Motor neuron (in vitro differentiated cells): ENCODE results near the gene SARS1. TPM values are rescaled to one million over a fixed set of nuclear protein-coding genes. Genes with fewer than 3 reads are reported as not detected.
A peak's percentile ranks its signal among the peaks of the same experiment; 100 is the strongest.

ENCODE experiments used
- ATAC-seq, 8 experiments: fragments of 200-7000 bp; cut with Tn5 transposase; replicated peaks in 6 of 8; 2 replicates each; pipeline ENCODE4 v1.8.0; 2021; ENCODE audit warnings: mild to moderate bottlenecking in 8 of 8, moderate library complexity in 8 of 8
- H3K27ac ChIP-seq, 2 donors: fragments of 250-450 bp; sonication (Bioruptor Pico); 2 replicates each; pipeline ENCODE4 v1.9.0; 2021; ENCODE audit warnings: antibody characterized with exemption in 2 of 2, mild to moderate bottlenecking in 2 of 2, moderate library complexity in 1 of 2
- H3K4me1 ChIP-seq, 2 donors: fragments of 250-450 bp; sonication (Bioruptor Pico); replicated peaks in 1 of 2; 2 replicates each; pipeline ENCODE4 v1.6.1; 2021; ENCODE audit warnings: antibody characterized with exemption in 2 of 2, mild to moderate bottlenecking in 2 of 2, moderate library complexity in 1 of 2
- H3K4me3 ChIP-seq, 5 donors: fragments of 250-450 bp; sonication (Bioruptor Pico); 2 replicates each; pipeline ENCODE4 v1.9.0; 2021; ENCODE audit warnings: antibody characterized with exemption in 5 of 5, mild to moderate bottlenecking in 5 of 5, moderate library complexity in 4 of 5
- WGBS, 10 experiments: fragments of 450-650 bp; shearing (Covaris generic); methylation state at CpG; one replicate each; pipeline ENCODE4 v1.0.0; 2022; 5-methylcytosine and 5-hydroxymethylcytosine counted together
- in situ Hi-C, 9 experiments: fragments of 400-800 bp; cut with MboI; loops; one replicate each; pipeline ENCODE4 v1.15.0; 2021; ENCODE audit warnings: low sequenced_read_pairs in 9 of 9, low pct_unique_long_range_greater_than_20kb in 2 of 9; ENCODE audit not compliant: unreplicated experiment in 9 of 9
- total RNA-seq, 8 experiments: library from RNA; unstranded; fragments of 300-600 nt; gene quantifications; 2 replicates each; pipeline versions ENCODE4 v1.2.3 to v1.2.4, GENCODE V29; 2022

SARS1 gene
- total RNA-seq, 8 experiments from 2014 or later = 118 to 795 (median 414) TPM

DNA sequence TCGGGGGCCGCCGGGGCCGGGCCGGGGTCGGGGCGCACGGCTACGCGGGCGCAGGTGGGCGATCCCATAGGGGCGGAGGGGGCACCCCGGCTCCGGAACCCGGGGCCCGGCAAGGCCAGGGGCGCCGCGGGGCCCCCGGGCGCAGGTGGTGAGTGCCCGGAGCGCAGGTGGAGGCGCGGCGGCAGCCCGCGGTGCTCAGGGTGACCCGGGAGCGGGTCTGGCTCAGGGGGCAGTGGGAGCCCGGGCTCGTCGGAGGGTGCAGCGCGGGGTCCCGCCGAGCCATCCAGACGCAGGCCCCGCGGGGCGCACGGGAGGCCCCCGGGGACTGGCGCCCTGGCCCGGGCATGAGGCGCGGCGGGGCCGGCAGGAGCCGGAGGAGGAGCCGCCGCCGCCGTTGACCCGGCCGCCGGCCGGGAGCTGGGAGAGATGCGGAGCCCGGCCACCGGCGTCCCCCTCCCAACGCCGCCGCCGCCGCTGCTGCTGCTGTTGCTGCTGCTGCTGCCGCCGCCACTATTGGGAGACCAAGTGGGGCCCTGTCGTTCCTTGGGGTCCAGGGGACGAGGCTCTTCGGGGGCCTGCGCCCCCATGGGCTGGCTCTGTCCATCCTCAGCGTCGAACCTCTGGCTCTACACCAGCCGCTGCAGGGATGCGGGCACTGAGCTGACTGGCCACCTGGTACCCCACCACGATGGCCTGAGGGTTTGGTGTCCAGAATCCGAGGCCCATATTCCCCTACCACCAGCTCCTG is 36.1 kb downstream of the SARS1 start:
- peak overlapping the region; percentile 67 to 94 (median 86) for H3K4me3 ChIP-seq
- peak; percentile 17 to 55 (median 22) for ATAC-seq
- WGBS, 10 experiments = 0 to 7% (median 2%) methylated on average over 13 to 16 of the region's 80 CpGs; no CpG with 5 or more reads in 7 of the 10 experiments
- peaks cover 41 to 59% of the 10 kb centered on the region in 2 donors for H3K4me1 ChIP-seq
- in situ Hi-C loops = loop anchor here in 2 of 9 experiments (25.0 kb wide), 1 partner anchor 137 kb away; the partner anchor contains the start of gene SORT1 (in 2 of the 2)
- H3K27ac ChIP-seq = peak overlapping the region; percentile 86 to 89

DNA sequence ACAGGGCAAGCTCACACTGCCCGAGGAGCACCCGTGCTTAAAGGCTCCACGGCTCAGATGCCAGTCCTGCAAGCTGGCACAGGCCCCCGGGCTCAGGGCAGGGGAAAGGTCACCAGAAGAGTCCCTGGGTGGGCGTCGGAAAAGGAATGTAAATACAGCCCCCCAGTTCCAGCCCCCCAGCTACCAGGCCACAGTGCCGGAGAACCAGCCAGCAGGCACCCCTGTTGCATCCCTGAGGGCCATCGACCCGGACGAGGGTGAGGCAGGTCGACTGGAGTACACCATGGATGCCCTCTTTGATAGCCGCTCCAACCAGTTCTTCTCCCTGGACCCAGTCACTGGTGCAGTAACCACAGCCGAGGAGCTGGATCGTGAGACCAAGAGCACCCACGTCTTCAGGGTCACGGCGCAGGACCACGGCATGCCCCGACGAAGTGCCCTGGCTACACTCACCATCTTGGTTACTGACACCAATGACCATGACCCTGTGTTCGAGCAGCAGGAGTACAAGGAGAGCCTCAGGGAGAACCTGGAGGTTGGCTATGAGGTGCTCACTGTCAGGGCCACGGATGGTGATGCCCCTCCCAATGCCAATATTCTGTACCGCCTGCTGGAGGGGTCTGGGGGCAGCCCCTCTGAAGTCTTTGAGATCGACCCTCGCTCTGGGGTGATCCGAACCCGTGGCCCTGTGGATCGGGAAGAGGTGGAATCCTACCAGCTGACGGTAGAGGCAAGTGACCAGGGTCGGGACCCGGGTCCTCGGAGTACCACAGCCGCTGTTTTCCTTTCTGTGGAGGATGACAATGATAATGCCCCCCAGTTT is 36.9 kb downstream of the SARS1 start:
- 65 to 100% (median 81%) methylated on average over 1 to 10 of the region's 33 CpGs; no CpG with 5 or more reads in 6 of the 10 experiments for WGBS, 10 experiments
- peak overlapping the region; percentile 67 to 94 (median 86) for H3K4me3 ChIP-seq
- ATAC-seq = no peak
- peaks cover 48 to 67% of the 10 kb centered on the region in 2 donors for H3K4me1 ChIP-seq
- in situ Hi-C loops = loop anchor here in 2 of 9 experiments (25.0 kb wide), 1 partner anchor 137 kb away; the partner anchor contains the start of gene SORT1 (in 2 of the 2)
- peak overlapping the region; percentile 86 to 89 for H3K27ac ChIP-seq

DNA sequence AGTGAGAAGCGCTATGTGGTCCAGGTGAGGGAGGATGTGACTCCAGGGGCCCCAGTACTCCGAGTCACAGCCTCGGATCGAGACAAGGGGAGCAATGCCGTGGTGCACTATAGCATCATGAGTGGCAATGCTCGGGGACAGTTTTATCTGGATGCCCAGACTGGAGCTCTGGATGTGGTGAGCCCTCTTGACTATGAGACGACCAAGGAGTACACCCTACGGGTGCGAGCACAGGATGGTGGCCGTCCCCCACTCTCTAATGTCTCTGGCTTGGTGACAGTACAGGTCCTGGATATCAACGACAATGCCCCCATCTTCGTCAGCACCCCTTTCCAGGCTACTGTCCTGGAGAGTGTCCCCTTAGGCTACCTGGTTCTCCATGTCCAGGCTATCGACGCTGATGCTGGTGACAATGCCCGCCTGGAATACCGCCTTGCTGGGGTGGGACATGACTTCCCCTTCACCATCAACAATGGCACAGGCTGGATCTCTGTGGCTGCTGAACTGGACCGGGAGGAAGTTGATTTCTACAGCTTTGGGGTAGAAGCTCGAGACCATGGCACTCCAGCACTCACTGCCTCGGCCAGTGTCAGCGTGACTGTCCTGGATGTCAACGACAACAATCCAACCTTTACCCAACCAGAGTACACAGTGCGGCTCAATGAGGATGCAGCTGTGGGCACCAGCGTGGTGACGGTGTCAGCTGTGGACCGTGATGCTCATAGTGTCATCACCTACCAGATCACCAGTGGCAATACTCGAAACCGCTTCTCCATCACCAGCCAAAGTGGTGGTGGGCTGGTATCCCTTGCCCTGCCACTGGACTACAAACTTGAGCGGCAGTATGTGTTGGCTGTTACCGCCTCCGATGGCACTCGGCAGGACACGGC is 37.8 kb downstream of the SARS1 start:
- peaks cover 56 to 75% of the 10 kb centered on the region in 2 donors for H3K4me1 ChIP-seq
- WGBS, 10 experiments = 87 to 100% (median 95%) methylated on average over 2 to 27 of the region's 32 CpGs; no CpG with 5 or more reads in 3 of the 10 experiments
- no peak for ATAC-seq
- H3K27ac ChIP-seq = no peak overlapping the region
- H3K4me3 ChIP-seq = no peak overlapping the region
- in situ Hi-C loops = loop anchor here in 2 of 9 experiments (25.0 kb wide), 1 partner anchor 136 kb away; the partner anchor contains the start of gene SORT1 (in 2 of the 2)

DNA sequence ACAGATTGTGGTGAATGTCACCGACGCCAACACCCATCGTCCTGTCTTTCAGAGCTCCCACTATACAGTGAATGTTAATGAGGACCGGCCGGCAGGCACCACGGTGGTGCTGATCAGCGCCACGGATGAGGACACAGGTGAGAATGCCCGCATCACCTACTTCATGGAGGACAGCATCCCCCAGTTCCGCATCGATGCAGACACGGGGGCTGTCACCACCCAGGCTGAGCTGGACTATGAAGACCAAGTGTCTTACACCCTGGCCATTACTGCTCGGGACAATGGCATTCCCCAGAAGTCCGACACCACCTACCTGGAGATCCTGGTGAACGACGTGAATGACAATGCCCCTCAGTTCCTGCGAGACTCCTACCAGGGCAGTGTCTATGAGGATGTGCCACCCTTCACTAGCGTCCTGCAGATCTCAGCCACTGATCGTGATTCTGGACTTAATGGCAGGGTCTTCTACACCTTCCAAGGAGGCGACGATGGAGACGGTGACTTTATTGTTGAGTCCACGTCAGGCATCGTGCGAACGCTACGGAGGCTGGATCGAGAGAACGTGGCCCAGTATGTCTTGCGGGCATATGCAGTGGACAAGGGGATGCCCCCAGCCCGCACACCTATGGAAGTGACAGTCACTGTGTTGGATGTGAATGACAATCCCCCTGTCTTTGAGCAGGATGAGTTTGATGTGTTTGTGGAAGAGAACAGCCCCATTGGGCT is 38.6 kb downstream of the SARS1 start:
- peak overlapping the region; percentile 93 to 95 for H3K27ac ChIP-seq
- in situ Hi-C loops = loop anchor here in 2 of 9 experiments (25.0 kb wide), 1 partner anchor 135 kb away; the partner anchor contains the start of gene SORT1 (in 2 of the 2)
- WGBS, 10 experiments = 80 to 100% (median 96%) methylated on average over 2 to 24 of the region's 31 CpGs; no CpG with 5 or more reads in 2 of the 10 experiments
- H3K4me3 ChIP-seq = no peak overlapping the region
- no peak for ATAC-seq
- H3K4me1 ChIP-seq = peaks cover 62 to 76% of the 10 kb centered on the region in 2 donors

DNA sequence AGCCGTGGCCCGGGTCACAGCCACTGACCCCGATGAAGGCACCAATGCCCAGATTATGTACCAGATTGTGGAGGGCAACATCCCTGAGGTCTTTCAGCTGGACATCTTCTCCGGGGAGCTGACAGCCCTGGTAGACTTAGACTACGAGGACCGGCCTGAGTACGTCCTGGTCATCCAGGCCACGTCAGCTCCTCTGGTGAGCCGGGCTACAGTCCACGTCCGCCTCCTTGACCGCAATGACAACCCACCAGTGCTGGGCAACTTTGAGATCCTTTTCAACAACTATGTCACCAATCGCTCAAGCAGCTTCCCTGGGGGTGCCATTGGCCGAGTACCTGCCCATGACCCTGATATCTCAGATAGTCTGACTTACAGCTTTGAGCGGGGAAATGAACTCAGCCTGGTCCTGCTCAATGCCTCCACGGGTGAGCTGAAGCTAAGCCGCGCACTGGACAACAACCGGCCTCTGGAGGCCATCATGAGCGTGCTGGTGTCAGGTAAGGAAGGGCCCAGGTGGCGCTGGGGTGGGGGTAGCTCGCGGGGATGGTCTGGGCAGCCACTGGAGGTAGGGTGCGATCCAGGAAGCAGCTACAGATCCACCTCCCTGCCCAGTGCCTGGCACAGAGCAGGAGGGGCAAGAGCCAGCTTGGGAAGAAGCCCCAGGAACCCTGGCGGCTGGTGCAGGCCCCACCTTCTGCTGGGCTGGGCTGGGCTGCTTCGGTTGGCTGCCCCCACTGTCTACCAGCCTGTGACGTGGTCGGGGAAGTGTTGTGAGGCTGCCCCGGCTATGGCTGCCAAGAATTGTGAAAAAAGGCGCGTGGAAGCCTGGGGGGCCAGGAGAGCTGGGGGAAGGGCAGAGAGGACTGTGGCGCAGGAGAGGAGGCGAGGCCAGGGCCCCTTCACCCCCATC is 39.4 kb downstream of the SARS1 start:
- in situ Hi-C loops = loop anchor here in 2 of 9 experiments (25.0 kb wide), 1 partner anchor 134 kb away; the partner anchor contains the start of gene SORT1 (in 2 of the 2)
- Histone ChIP-seq H3K4me3 (peak overlapping the region; percentile 27 to 39 (median 34)), H3K4me1 (peaks cover 71 to 80% of the 10 kb centered on the region in 2 donors), H3K27ac (peak overlapping the region; percentile 93 to 95)
- peak in 6 of 8 experiments; percentile 5 to 48 (median 40) for ATAC-seq
- 0 to 100% (median 90%) methylated on average over 3 to 11 of the region's 33 CpGs; no CpG with 5 or more reads in 3 of the 10 experiments for WGBS, 10 experiments

DNA sequence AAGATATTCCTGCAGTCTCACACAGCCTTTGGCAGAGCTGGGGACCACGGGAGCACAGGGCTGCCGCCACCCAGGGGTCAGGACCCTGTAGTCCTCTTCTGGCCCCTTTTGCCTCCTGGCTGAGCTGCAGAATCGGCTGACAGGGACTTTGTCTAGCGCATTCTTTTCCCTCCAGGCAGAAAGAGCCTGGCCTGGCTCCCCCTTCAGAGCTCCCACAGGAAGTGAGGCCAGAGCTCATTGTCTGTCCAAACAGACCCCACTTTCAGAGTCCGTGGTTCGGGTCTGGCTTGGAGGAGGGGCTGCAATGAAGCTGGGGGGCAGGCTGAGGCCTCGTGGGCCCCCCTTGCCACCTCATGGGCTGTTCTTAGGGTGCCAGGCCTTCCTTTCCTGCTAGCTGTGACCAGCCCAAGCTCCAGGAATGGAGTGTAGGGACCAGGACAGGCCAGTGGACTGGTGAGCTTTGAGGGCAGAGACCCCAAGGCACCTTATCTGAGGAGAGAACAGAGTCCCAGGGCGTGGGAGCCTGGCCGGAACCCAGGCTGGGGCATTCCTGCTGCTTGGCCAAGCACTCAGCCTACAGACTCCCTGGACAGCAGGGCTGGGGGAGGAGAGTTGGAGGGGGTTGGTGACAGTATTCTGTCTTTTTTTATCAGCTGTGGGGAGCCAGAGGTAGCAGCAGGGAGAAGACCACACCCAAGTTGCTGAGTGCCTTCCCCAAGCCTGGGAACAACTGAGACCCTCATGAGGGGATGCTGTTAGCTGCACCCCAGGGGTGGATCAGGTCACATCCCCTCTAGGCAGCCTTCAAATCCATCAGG is 40.3 kb downstream of the SARS1 start:
- 5 to 20% (median 16%) methylated on average over 1 to 9 of the region's 9 CpGs; no CpG with 5 or more reads in 7 of the 10 experiments for WGBS, 10 experiments
- ATAC-seq = peak in 7 of 8 experiments; percentile 5 to 19 (median 10)
- in situ Hi-C loops = loop anchor here in 2 of 9 experiments (25.0 kb wide), 1 partner anchor 133 kb away; the partner anchor contains the start of gene SORT1 (in 2 of the 2)
- H3K27ac ChIP-seq = peak overlapping the region; percentile 93 to 95
- peaks cover 73 to 80% of the 10 kb centered on the region in 2 donors for H3K4me1 ChIP-seq
- H3K4me3 ChIP-seq = peak overlapping the region; percentile 27 to 39 (median 34)

- peak; percentile 3 to 39 (median 30) for ATAC-seq
- WGBS, 10 experiments = 9 to 100% (median 15%) methylated on average over 1 to 6 of the region's 7 CpGs; no CpG with 5 or more reads in 6 of the 10 experiments
- in situ Hi-C loops = loop anchor here in 2 of 9 experiments (25.0 kb wide), 1 partner anchor 133 kb away; the partner anchor contains the start of gene SORT1 (in 2 of the 2)
- Histone ChIP-seq H3K27ac (peak overlapping the region; percentile 93 to 95), H3K4me3 (peak overlapping the region; percentile 27 to 39 (median 34)), H3K4me1 (peaks cover 77 to 84% of the 10 kb centered on the region in 2 donors)
Measured at GRCh38 chr1:109254621-109255096, 40.9 kb downstream of the SARS1 start.

DNA sequence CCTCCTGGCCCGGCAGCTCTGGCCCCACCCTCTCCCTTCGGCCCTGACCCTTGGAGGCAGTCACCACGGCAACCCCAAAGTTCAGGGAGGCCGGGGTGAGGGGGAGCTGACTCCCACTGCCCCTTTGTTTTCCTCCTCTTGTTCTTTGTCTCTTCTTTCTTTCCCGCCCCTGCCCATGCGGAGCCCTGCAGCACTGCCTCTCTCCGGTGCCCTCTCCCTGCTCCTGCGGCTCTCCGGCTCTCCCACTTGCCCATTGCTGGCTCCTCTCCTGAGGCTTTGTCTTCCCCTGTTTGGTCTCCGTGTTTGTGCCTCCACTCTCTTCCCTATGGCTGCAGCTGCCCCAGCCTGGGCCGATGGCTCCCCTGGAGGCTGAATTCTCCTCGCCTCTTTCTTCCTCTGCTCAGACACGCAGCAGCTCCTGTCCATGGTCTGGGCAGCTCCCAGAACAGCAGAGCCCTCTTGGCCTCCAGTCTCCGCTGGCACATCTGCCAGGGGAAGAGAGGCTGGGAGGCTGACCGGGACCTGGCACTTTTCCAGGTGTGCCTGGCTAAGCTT is 41.5 kb downstream of the SARS1 start:
- H3K4me3 ChIP-seq = peak overlapping the region; percentile 27 to 39 (median 34)
- WGBS, 10 experiments = 0 to 83% (median 5%) methylated on average over 4 to 13 of the region's 15 CpGs; no CpG with 5 or more reads in 3 of the 10 experiments
- peak overlapping the region; percentile 93 to 95 for H3K27ac ChIP-seq
- ATAC-seq = peak in 5 of 8 experiments; percentile 20 to 32 (median 24)
- in situ Hi-C loops = loop anchor here in 2 of 9 experiments (25.0 kb wide), 1 partner anchor 132 kb away; the partner anchor contains the start of gene SORT1 (in 2 of the 2)
- peaks cover 81 to 87% of the 10 kb centered on the region in 2 donors for H3K4me1 ChIP-seq

- no peak for ATAC-seq
- peaks cover 82 to 87% of the 10 kb centered on the region in 2 donors for H3K4me1 ChIP-seq
- in situ Hi-C loops = loop anchor here in 2 of 9 experiments (25.0 kb wide), 1 partner anchor 132 kb away; the partner anchor contains the start of gene SORT1 (in 2 of the 2)
- WGBS, 10 experiments = no CpG with 5 or more reads among the region's 5 CpGs
- H3K27ac ChIP-seq = peak overlapping the region; percentile 93 to 95
- H3K4me3 ChIP-seq = peak overlapping the region; percentile 27 to 39 (median 34)
Measured at GRCh38 chr1:109255678-109256077, 42.0 kb downstream of the SARS1 start.
